HG03196 (cell line): ENCODE data around the gene KCTD5.

Experiments
- ATAC-seq: cut with Tn5 transposase; IDR thresholded peaks from one replicate; pipeline ENCODE4 v1.9.1; 2021; ENCODE audit not compliant: unreplicated experiment

Gene KCTD5

GRCh38 chr16:2748757-2749455 is 66.6 kb downstream of the KCTD5 start:
- ATAC-seq = no peak

GRCh38 chr16:2749476-2749875 is 67.2 kb downstream of the KCTD5 start:
- no peak for ATAC-seq

- ATAC-seq = no peak
Measured at GRCh38 chr16:2749936-2750335, 67.6 kb downstream of the KCTD5 start.

- ATAC-seq = peak; percentile 31
Measured at GRCh38 chr16:2751577-2752034, 69.3 kb downstream of the KCTD5 start.

GRCh38 chr16:2752035-2752849 is 69.9 kb downstream of the KCTD5 start, which contains the start of gene SRRM2:
SRRM2 (plus strand) TSS chr16:2752638; CDS start chr16:2756365, 3,727 bp downstream.
- peak; percentile 76 for ATAC-seq

- peak; percentile 33 for ATAC-seq
Measured at GRCh38 chr16:2752850-2753732, 70.8 kb downstream of the KCTD5 start.

GRCh38 chr16:2753733-2754020 is 71.4 kb downstream of the KCTD5 start:
- no peak for ATAC-seq

GRCh38 chr16:2755158-2755557 is 72.8 kb downstream of the KCTD5 start:
- ATAC-seq = no peak

GRCh38 chr16:2756288-2757015 is 74.1 kb downstream of the KCTD5 start:
- ATAC-seq = no peak

- no peak for ATAC-seq
Measured at GRCh38 chr16:2757344-2757743, 75.0 kb downstream of the KCTD5 start.
